ENCODE data around the gene PABPC1L. TPM values are rescaled to one million over a fixed set of nuclear protein-coding genes. Genes with fewer than 3 reads are reported as not detected.

The PABPC1L gene
- total RNA-seq, 6 experiments from 2014 or later = 14.4 to 22.4 (median 16.6) TPM

DNA sequence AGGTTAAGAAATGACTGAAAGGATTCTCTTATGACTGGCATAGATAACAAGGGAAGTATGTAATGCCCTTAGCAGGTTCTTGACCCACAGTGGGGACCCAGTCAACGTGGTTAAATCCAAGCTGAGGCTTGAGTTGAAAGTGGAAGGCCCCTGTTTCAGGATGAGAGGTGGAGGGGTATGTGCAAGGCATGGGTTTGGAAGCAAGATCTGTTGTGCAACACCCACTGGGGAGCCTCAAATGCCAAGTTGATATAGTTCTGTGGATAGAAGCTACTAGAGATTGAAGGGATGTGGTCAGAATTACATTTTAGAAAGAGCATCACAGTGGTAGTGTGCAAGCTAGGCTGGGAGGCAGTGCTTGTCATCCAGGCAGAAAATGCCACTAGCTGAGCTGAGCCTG, 5.1 kb downstream of the PABPC1L start:
- no peak for DNase-seq
- peaks cover 22% of the 10 kb centered on the region for H3K36me3 Mint-ChIP-seq (ENCODE audit: low read depth)
- H3K4me3 Mint-ChIP-seq = no peak overlapping the region
- no peak overlapping the region for H3K27ac Mint-ChIP-seq
- no peaks in the 10 kb centered on the region for H3K9me3 Mint-ChIP-seq
- TF ChIP-seq, protein P1, sequence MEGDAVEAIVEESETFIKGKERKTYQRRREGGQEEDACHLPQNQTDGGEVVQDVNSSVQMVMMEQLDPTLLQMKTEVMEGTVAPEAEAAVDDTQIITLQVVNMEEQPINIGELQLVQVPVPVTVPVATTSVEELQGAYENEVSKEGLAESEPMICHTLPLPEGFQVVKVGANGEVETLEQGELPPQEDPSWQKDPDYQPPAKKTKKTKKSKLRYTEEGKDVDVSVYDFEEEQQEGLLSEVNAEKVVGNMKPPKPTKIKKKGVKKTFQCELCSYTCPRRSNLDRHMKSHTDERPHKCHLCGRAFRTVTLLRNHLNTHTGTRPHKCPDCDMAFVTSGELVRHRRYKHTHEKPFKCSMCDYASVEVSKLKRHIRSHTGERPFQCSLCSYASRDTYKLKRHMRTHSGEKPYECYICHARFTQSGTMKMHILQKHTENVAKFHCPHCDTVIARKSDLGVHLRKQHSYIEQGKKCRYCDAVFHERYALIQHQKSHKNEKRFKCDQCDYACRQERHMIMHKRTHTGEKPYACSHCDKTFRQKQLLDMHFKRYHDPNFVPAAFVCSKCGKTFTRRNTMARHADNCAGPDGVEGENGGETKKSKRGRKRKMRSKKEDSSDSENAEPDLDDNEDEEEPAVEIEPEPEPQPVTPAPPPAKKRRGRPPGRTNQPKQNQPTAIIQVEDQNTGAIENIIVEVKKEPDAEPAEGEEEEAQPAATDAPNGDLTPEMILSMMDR (IDR thresholded peaks at IDR 0.05) = no peak
- peaks cover 5% of the 10 kb centered on the region for H3K27me3 Mint-ChIP-seq (ENCODE audit: insufficient read depth)
- peaks cover 10% of the 10 kb centered on the region for H3K4me1 Mint-ChIP-seq (ENCODE audit: low read depth)

DNA sequence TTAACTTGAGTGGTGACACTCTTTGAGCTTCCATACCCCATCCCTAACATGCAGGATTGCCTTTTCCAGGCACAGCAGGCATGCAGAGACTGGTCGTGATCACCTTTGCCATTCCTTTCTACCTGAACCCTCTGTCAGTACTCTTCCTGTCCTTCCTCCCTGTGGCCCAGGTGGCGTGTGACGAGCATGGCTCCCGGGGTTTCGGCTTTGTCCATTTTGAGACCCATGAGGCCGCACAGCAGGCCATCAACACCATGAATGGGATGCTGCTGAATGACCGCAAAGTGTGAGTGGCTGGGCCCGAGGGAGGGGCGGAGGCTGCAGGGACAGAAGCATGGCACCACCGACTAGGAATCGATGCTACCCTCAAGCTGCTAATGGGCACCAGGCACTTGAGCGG, 6.7 kb downstream of the PABPC1L start:
- H3K27me3 Mint-ChIP-seq (ENCODE audit: insufficient read depth) = no peaks in the 10 kb centered on the region; the same call in 1 of the 2 replicates
- peaks cover 22% of the 10 kb centered on the region for H3K36me3 Mint-ChIP-seq (ENCODE audit: low read depth)
- peaks cover 2% of the 10 kb centered on the region; the same call in 1 of the 2 replicates for H3K4me1 Mint-ChIP-seq (ENCODE audit: low read depth)
- no peak overlapping the region for H3K27ac Mint-ChIP-seq
- TF ChIP-seq, protein P1 (IDR thresholded peaks at IDR 0.05) = no peak
- no peak for DNase-seq
- H3K9me3 Mint-ChIP-seq = no peaks in the 10 kb centered on the region
- no peak overlapping the region for H3K4me3 Mint-ChIP-seq

GRCh38 chr20:44917399-44917798, 7.5 kb downstream of the PABPC1L start:
- H3K27ac Mint-ChIP-seq = no peak overlapping the region
- DNase-seq = no peak
- peaks cover 21% of the 10 kb centered on the region for H3K36me3 Mint-ChIP-seq (ENCODE audit: low read depth)
- H3K27me3 Mint-ChIP-seq (ENCODE audit: insufficient read depth) = no peaks in the 10 kb centered on the region; the same call in 1 of the 2 replicates
- TF ChIP-seq, protein P1 (IDR thresholded peaks at IDR 0.05) = no peak
- no peaks in the 10 kb centered on the region for H3K9me3 Mint-ChIP-seq
- H3K4me1 Mint-ChIP-seq (ENCODE audit: low read depth) = no peaks in the 10 kb centered on the region
- no peak overlapping the region for H3K4me3 Mint-ChIP-seq

- Mint-ChIP-seq H3K9me3 (no peaks in the 10 kb centered on the region), H3K4me1 (ENCODE audit: low read depth) (no peaks in the 10 kb centered on the region), H3K27ac (no peak overlapping the region), H3K4me3 (no peak overlapping the region), H3K27me3 (ENCODE audit: insufficient read depth) (no peaks in the 10 kb centered on the region; the same call in 1 of the 2 replicates), H3K36me3 (ENCODE audit: low read depth) (peaks cover 12% of the 10 kb centered on the region; the same call in 1 of the 2 replicates)
- no peak for DNase-seq
- TF ChIP-seq, protein P1 (IDR thresholded peaks at IDR 0.05) = no peak
These were observed 8.5 kb downstream of the PABPC1L start for GRCh38 chr20:44918342-44918741.

DNA sequence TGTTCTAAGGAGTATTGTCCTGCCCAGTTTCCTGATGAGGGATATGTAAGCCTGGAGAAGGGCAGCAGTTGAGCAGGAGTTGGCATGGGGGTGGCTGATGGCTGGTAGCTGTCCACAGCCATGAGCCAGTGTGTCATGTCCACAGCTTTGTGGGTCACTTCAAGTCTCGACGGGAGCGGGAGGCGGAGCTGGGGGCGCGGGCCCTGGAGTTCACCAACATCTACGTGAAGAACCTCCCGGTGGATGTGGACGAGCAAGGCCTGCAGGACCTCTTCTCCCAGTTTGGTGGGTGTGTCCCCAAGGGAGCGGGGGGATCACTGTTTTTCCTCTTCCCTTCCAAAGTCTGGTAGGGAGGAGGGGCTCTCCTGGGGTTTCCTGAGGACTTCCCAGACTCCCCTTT, 8.9 kb downstream of the PABPC1L start:
- no peak overlapping the region for H3K27ac Mint-ChIP-seq
- H3K4me3 Mint-ChIP-seq = no peak overlapping the region
- no peaks in the 10 kb centered on the region for H3K9me3 Mint-ChIP-seq
- H3K27me3 Mint-ChIP-seq (ENCODE audit: insufficient read depth) = no peaks in the 10 kb centered on the region
- 0 out of 2 replicates have a peak, but pooled peaks cover 9% of the 10 kb centered on the region for H3K36me3 Mint-ChIP-seq (ENCODE audit: low read depth)
- TF ChIP-seq, protein P1 (IDR thresholded peaks at IDR 0.05) = no peak
- DNase-seq = no peak
- H3K4me1 Mint-ChIP-seq (ENCODE audit: low read depth) = no peaks in the 10 kb centered on the region

DNA sequence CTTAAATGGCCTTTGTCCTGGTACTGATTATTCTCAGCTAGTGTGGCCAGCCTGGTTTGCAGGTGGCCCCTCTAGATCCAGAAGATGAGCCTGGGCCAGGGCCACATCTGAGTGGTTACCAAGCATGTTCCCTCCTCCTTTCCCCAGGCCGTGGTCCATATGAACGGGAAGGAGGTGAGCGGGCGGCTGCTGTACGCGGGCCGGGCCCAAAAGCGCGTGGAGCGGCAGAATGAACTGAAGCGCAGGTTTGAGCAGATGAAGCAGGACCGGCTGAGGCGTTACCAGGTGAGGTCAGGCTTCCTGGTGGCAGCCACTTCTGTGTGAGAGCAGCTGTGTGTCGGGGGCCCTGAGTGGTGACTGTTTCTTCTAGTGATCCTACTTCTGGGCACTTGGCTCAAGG, 11.6 kb downstream of the PABPC1L start:
- H3K4me3 Mint-ChIP-seq = no peak overlapping the region
- no peaks in the 10 kb centered on the region for H3K27me3 Mint-ChIP-seq (ENCODE audit: insufficient read depth)
- no peaks in the 10 kb centered on the region for H3K9me3 Mint-ChIP-seq
- no peaks in the 10 kb centered on the region for H3K4me1 Mint-ChIP-seq (ENCODE audit: low read depth)
- H3K27ac Mint-ChIP-seq = no peak overlapping the region
- 0 out of 2 replicates have a peak, but pooled peaks cover 5% of the 10 kb centered on the region for H3K36me3 Mint-ChIP-seq (ENCODE audit: low read depth)
- DNase-seq = no peak
- TF ChIP-seq, protein P1 (IDR thresholded peaks at IDR 0.05) = no peak

Data from HFFc6 (cell line).